HEK293 (cell line): ENCODE data around the gene CDKL5.

Experiments
- CTCF ChIA-PET: fragments of 350-600 bp; formaldehyde crosslinking; extraction: SDS; loops from one replicate; lab custom pipeline; 2021; ENCODE audit warnings: antibody characterized with exemption; lab: Yijun Ruan, JAX
- POLR2A ChIA-PET: fragments of 300-600 bp; formaldehyde crosslinking; extraction: SDS; loops from one replicate; lab custom pipeline; 2020; ENCODE audit warnings: antibody characterized with exemption, inconsistent platforms; lab: Yijun Ruan, JAX
- H3K27ac ChIP-seq: fragments of 200-500 bp; sonication (Bioruptor generic); 2 replicates; pipeline ENCODE4 v1.5.1; 2014; ENCODE audit warnings: low read depth, low read length, control low read depth, inconsistent platforms; ENCODE audit errors: extremely low read depth
- H3K36me3 ChIP-seq, 2 experiments: fragments of 200-500 bp in 1 of 2; sonication (Bioruptor generic) in 1 of 2; 1 replicate in 1 of 2; 2 replicates in 1 of 2; pipeline ENCODE4 v1.5.1; 2014 to 2017; ENCODE audit warnings: inconsistent platforms in 2 of 2, low read length in 2 of 2; ENCODE audit not compliant: control insufficient read depth in 2 of 2, insufficient read depth in 1 of 2
- H3K4me1 ChIP-seq: fragments of 200-500 bp; sonication (Bioruptor generic); 2 replicates; pipeline ENCODE4 v1.5.1; 2014; ENCODE audit warnings: mild to moderate bottlenecking, low read length, inconsistent platforms; ENCODE audit not compliant: control insufficient read depth, insufficient read depth
- H3K4me3 ChIP-seq: 2 replicates; pipeline ENCODE4 v1.5.1; 2011; ENCODE audit warnings: low read depth, mild to moderate bottlenecking, control low read depth, low read length, moderate library complexity
- H3K9me3 ChIP-seq: fragments of 200-500 bp; sonication (Bioruptor generic); 2 replicates; pipeline ENCODE4 v1.5.1; 2014; ENCODE audit warnings: low read depth, low read length, inconsistent platforms; ENCODE audit not compliant: control insufficient read depth, insufficient read depth
- KLF9 ChIP-seq: fragments of 450-650 bp; formaldehyde crosslinking; IDR thresholded peaks from 2 replicates; pipeline ENCODE4 v1.5.1; 2016; ENCODE audit warnings: missing biosample characterization, missing genetic modification characterization, low read depth
- PATZ1 ChIP-seq: fragments of 450-650 bp; formaldehyde crosslinking; IDR thresholded peaks from 2 replicates; pipeline ENCODE4 v1.5.1; 2016; ENCODE audit warnings: missing biosample characterization, missing genetic modification characterization
- SETDB1 ChIP-seq: IDR thresholded peaks from one replicate; pipeline ENCODE4 v1.6.1; 2017; ENCODE audit warnings: mild to moderate bottlenecking, low read length, moderate library complexity, mixed read lengths; ENCODE audit not compliant: insufficient read length
- SP7 ChIP-seq: fragments of 450-650 bp; formaldehyde crosslinking; IDR thresholded peaks from 2 replicates; pipeline ENCODE4 v1.5.1; 2016; ENCODE audit warnings: missing biosample characterization, missing genetic modification characterization
- YY2 ChIP-seq: fragments of 450-650 bp; formaldehyde crosslinking; IDR thresholded peaks from 2 replicates; pipeline ENCODE4 v1.5.1; 2016; ENCODE audit warnings: missing biosample characterization, missing genetic modification characterization
- ZBTB21 ChIP-seq: fragments of 450-650 bp; formaldehyde crosslinking; IDR thresholded peaks from 2 replicates; pipeline ENCODE4 v1.5.1; 2017; ENCODE audit warnings: missing biosample characterization, missing genetic modification characterization
- ZNF114 ChIP-seq: fragments of 450-650 bp; formaldehyde crosslinking; IDR thresholded peaks from 2 replicates; pipeline ENCODE4 v1.5.0; 2017; ENCODE audit warnings: missing biosample characterization, missing genetic modification characterization
- ZNF133 ChIP-seq: fragments of 450-650 bp; formaldehyde crosslinking; IDR thresholded peaks from 2 replicates; pipeline ENCODE4 v1.5.1; 2016; ENCODE audit warnings: missing biosample characterization, missing genetic modification characterization
- ZNF157 ChIP-seq: fragments of 450-650 bp; formaldehyde crosslinking; IDR thresholded peaks from 2 replicates; pipeline ENCODE4 v1.5.1; 2016; ENCODE audit warnings: missing biosample characterization, missing genetic modification characterization
- ZNF16 ChIP-seq: fragments of 450-650 bp; formaldehyde crosslinking; IDR thresholded peaks from 2 replicates; pipeline ENCODE4 v1.5.1; 2016; ENCODE audit warnings: low read depth, missing biosample characterization, missing genetic modification characterization
- ZNF184 ChIP-seq: fragments of 450-650 bp; IDR thresholded peaks from 2 replicates; pipeline ENCODE4 v1.5.1; 2018; ENCODE audit warnings: missing biosample characterization, mild to moderate bottlenecking, missing genetic modification characterization
- ZNF211 ChIP-seq: fragments of 450-650 bp; formaldehyde crosslinking; IDR thresholded peaks from 2 replicates; pipeline ENCODE4 v1.5.1; 2016; ENCODE audit warnings: low read depth, missing biosample characterization, missing genetic modification characterization
- ZNF214 ChIP-seq: fragments of 450-650 bp; formaldehyde crosslinking; IDR thresholded peaks from 2 replicates; pipeline ENCODE4 v1.5.1; 2017; ENCODE audit warnings: missing biosample characterization, mild to moderate bottlenecking, missing genetic modification characterization, borderline replicate concordance
- ZNF221 ChIP-seq: fragments of 450-650 bp; formaldehyde crosslinking; IDR thresholded peaks from 2 replicates; pipeline ENCODE4 v1.5.1; 2017; ENCODE audit warnings: missing biosample characterization, missing genetic modification characterization, borderline replicate concordance
- ZNF24 ChIP-seq: fragments of 450-650 bp; formaldehyde crosslinking; IDR thresholded peaks from 2 replicates; pipeline ENCODE4 v1.5.1; 2016; ENCODE audit warnings: missing biosample characterization, missing genetic modification characterization
- ZNF248 ChIP-seq: fragments of 450-650 bp; formaldehyde crosslinking; IDR thresholded peaks from 2 replicates; pipeline ENCODE4 v1.5.1; 2017; ENCODE audit warnings: missing biosample characterization, missing genetic modification characterization
- ZNF302 ChIP-seq: fragments of 450-650 bp; formaldehyde crosslinking; IDR thresholded peaks from 2 replicates; pipeline ENCODE4 v1.5.1; 2016; ENCODE audit warnings: missing biosample characterization, missing genetic modification characterization, low read depth
- ZNF513 ChIP-seq: fragments of 450-650 bp; IDR thresholded peaks from 2 replicates; pipeline ENCODE4 v1.5.1; 2018; ENCODE audit warnings: missing biosample characterization, missing genetic modification characterization
- ZNF548 ChIP-seq: fragments of 450-650 bp; formaldehyde crosslinking; IDR thresholded peaks from 2 replicates; pipeline ENCODE4 v1.5.1; 2016; ENCODE audit warnings: missing biosample characterization, missing genetic modification characterization
- ZNF624 ChIP-seq: fragments of 450-650 bp; formaldehyde crosslinking; IDR thresholded peaks from 2 replicates; pipeline ENCODE4 v1.5.1; 2017; ENCODE audit warnings: missing biosample characterization, missing genetic modification characterization
- ZNF670 ChIP-seq: fragments of 450-650 bp; formaldehyde crosslinking; IDR thresholded peaks from 2 replicates; pipeline ENCODE4 v1.5.1; 2016; ENCODE audit warnings: missing biosample characterization, missing genetic modification characterization, low read depth
- ZSCAN23 ChIP-seq: fragments of 450-650 bp; formaldehyde crosslinking; IDR thresholded peaks from 2 replicates; pipeline ENCODE4 v1.5.1; 2016; ENCODE audit warnings: missing biosample characterization, missing genetic modification characterization
- ZSCAN30 ChIP-seq: fragments of 450-650 bp; IDR thresholded peaks from 2 replicates; pipeline ENCODE4 v1.5.1; 2018; ENCODE audit warnings: missing biosample characterization, mild to moderate bottlenecking, missing genetic modification characterization, moderate library complexity
- TF ChIP-seq, protein P1 (sequence below): fragments of 450-650 bp; formaldehyde crosslinking; IDR thresholded peaks from 2 replicates; pipeline ENCODE4 v1.5.1; 2016; ENCODE audit warnings: missing biosample characterization, missing genetic modification characterization, low read depth
- TF ChIP-seq, protein P2 (sequence below): fragments of 450-650 bp; formaldehyde crosslinking; IDR thresholded peaks from 2 replicates; pipeline ENCODE4 v1.5.1; 2016; ENCODE audit warnings: missing biosample characterization, missing genetic modification characterization
- TF ChIP-seq, protein P3 (sequence below): IDR thresholded peaks from 2 replicates; pipeline ENCODE4 v1.6.1; 2011; ENCODE audit warnings: mild to moderate bottlenecking, low read depth, low read length, borderline replicate concordance
- TF ChIP-seq, protein P4 (sequence below): fragments of 450-650 bp; formaldehyde crosslinking; IDR thresholded peaks from 2 replicates; pipeline ENCODE4 v1.5.1; 2016; ENCODE audit warnings: missing biosample characterization, missing genetic modification characterization
- TF ChIP-seq, protein P5 (sequence below): fragments of 450-650 bp; formaldehyde crosslinking; IDR thresholded peaks from 2 replicates; pipeline ENCODE4 v1.5.1; 2016; ENCODE audit warnings: missing biosample characterization, missing genetic modification characterization

The CDKL5 gene

DNA sequence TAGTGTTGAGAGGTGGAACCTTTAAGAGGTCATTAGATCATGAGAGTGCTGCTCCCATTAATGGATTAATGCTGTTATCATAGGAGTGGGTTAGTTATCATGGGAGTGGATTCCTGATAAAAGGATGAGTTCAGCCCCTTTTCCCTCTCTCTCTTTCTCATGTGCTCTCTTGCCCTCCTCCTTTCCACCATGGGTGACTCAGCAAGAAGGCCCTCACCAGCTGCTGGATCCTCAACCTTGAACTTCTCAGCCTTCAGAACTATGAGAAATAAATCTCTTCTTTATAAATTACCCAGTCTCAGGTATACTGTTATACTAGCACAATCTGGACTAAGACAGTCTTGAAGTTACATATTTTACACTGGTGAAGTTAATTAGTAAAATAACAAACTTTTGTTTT is 10.0 kb upstream of the CDKL5 start (continued):
- TF ChIP-seq ZNF214, result no peak
- no peak for TF ChIP-seq ZNF211
- TF ChIP-seq ZNF184, result no peak
- TF ChIP-seq ZNF133, result no peak
- TF ChIP-seq ZNF548 (tag by site-specific recombination), result no peak
- TF ChIP-seq ZSCAN23 (tag by site-specific recombination), result no peak
- TF ChIP-seq ZNF24 (tag by site-specific recombination), result no peak
- TF ChIP-seq PATZ1 (tag by site-specific recombination), result no peak
- no peak for TF ChIP-seq ZNF670
- no peak for TF ChIP-seq ZNF302 (tag by site-specific recombination)
- TF ChIP-seq ZBTB21 (tag by site-specific recombination), result no peak
- TF ChIP-seq ZNF157 (tag by site-specific recombination), result no peak

GRCh38 chrX:18422325-18422724 is 3.1 kb upstream of the CDKL5 start:
- Histone ChIP-seq H3K4me1 (no peaks in the 10 kb centered on the region), H3K36me3 (no peaks in the 10 kb centered on the region), H3K27ac (no peak overlapping the region), H3K4me3 (no peak overlapping the region), H3K9me3 (no peaks in the 10 kb centered on the region)
- TF ChIP-seq ZNF214 (no peak), ZNF624 (no peak), SP7 (tag by site-specific recombination) (no peak)
- TF ChIP-seq, protein P1, sequence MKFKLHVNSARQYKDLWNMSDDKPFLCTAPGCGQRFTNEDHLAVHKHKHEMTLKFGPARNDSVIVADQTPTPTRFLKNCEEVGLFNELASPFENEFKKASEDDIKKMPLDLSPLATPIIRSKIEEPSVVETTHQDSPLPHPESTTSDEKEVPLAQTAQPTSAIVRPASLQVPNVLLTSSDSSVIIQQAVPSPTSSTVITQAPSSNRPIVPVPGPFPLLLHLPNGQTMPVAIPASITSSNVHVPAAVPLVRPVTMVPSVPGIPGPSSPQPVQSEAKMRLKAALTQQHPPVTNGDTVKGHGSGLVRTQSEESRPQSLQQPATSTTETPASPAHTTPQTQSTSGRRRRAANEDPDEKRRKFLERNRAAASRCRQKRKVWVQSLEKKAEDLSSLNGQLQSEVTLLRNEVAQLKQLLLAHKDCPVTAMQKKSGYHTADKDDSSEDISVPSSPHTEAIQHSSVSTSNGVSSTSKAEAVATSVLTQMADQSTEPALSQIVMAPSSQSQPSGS (tag by site-specific recombination), result peak; percentile 62
- ChIA-PET CTCF (no interaction called here), POLR2A (no interaction called here)

GRCh38 chrX:18422886-18423285 is 2.5 kb upstream of the CDKL5 start:
- Histone ChIP-seq H3K4me3 (no peak overlapping the region), H3K4me1 (no peaks in the 10 kb centered on the region), H3K9me3 (no peaks in the 10 kb centered on the region), H3K27ac (no peak overlapping the region), H3K36me3 (no peaks in the 10 kb centered on the region)
- CTCF ChIA-PET, result no interaction called here
- POLR2A ChIA-PET, result no interaction called here
- no peak for TF ChIP-seq ZNF248 (tag by site-specific recombination)
- no peak for TF ChIP-seq ZNF114 (tag by site-specific recombination)
- no peak for TF ChIP-seq KLF9 (tag by site-specific recombination)
- TF ChIP-seq, protein P2, sequence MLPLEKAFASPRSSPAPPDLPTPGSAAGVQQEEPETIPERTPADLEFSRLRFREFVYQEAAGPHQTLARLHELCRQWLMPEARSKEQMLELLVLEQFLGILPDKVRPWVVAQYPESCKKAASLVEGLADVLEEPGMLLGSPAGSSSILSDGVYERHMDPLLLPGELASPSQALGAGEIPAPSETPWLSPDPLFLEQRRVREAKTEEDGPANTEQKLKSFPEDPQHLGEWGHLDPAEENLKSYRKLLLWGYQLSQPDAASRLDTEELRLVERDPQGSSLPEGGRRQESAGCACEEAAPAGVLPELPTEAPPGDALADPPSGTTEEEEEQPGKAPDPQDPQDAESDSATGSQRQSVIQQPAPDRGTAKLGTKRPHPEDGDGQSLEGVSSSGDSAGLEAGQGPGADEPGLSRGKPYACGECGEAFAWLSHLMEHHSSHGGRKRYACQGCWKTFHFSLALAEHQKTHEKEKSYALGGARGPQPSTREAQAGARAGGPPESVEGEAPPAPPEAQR (tag by site-specific recombination), result no peak
- TF ChIP-seq, protein P3, sequence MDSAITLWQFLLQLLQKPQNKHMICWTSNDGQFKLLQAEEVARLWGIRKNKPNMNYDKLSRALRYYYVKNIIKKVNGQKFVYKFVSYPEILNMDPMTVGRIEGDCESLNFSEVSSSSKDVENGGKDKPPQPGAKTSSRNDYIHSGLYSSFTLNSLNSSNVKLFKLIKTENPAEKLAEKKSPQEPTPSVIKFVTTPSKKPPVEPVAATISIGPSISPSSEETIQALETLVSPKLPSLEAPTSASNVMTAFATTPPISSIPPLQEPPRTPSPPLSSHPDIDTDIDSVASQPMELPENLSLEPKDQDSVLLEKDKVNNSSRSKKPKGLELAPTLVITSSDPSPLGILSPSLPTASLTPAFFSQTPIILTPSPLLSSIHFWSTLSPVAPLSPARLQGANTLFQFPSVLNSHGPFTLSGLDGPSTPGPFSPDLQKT, result no peak
- no peak for TF ChIP-seq SETDB1
- no peak for TF ChIP-seq YY2
- no peak for TF ChIP-seq ZSCAN30 (tag by site-specific recombination)
- TF ChIP-seq, protein P4, sequence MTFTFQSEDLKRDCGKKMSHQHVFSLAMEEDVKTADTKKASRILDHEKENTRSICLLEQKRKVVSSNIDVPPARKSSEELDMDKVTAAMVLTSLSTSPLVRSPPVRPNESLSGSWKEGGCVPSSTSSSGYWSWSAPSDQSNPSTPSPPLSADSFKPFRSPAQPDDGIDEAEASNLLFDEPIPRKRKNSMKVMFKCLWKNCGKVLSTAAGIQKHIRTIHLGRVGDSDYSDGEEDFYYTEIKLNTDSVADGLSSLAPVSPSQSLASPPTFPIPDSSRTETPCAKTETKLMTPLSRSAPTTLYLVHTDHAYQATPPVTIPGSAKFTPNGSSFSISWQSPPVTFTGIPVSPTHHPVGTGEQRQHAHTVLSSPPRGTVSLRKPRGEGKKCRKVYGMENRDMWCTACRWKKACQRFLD (tag by site-specific recombination), result no peak
- no peak for TF ChIP-seq ZNF221
- no peak for TF ChIP-seq ZNF513
- no peak for TF ChIP-seq ZNF16
- TF ChIP-seq ZNF214, result no peak
- TF ChIP-seq, protein P5, sequence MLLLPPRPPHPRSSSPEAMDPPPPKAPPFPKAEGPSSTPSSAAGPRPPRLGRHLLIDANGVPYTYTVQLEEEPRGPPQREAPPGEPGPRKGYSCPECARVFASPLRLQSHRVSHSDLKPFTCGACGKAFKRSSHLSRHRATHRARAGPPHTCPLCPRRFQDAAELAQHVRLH (tag by site-specific recombination), result no peak
